Suppressor macrophage (primary cell): ENCODE results near the gene TMEM184C.

ENCODE experiments used
- DNase-seq, 4 experiments: peaks; one replicate each; pipeline ENCODE4 v3.0.0-alpha.2; 2020 to 2022

TMEM184C gene

DNA sequence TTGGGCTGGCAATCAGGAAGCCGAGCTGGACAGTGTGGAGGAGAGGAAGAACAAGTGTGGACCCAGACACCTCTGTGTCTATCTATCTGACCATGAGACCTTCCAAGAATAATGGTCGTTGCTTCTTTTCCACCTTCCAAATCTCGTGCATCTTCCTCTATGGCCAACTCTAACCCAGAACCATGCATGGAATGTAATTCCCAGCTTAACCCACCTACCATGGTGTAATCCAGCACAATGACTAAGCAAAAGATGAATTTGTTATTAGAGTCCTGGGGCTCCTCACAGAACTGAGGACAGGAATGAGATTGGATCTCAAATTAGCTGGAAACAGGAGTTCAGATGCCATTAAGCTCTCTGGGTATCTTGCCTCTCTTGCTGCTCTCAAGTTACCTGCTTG, 17.4 kb upstream of the TMEM184C start:
- DNase-seq, result no peak

DNA sequence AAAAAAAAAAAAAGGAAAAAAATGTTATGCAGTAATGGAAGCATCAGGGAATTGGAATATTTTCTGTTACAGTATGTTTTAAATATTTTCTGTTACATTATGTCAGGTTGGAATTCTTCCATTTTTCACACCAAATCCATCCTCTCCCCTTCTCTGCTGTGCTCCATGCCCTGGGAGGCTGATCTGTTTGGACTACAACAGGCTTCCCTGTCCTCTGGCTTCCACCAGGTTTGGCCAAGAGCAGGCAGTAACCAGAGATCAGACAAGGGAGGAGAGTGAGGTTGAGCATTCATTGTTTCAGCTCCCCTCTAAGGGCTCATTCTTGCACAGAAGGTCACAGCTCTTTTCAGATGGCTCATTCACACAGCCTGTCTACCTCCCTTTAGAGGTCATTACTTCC, 11.7 kb upstream of the TMEM184C start:
- no peak for DNase-seq

- no peak for DNase-seq
These were observed 9.7 kb upstream of the TMEM184C start for GRCh38 chr4:147607471-147607870.

- DNase-seq, result no peak
These were observed 6.5 kb upstream of the TMEM184C start for GRCh38 chr4:147610686-147611085.

DNA sequence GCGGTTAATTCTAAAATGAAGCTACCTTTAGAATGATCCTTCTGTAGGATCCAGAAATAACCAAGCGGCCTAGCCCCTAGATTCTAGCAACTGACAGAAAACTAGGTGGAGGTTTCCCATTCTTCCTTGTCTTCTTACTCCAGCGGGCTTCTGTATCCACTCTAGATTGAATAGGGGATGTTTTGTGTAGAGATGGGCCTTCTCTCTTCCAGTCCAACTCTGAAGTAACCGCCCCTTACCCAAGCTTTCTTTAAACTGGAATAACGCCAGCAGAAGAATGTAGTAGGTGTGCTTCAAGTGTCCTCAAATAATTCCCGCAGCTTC, 386 bp upstream of the TMEM184C start:
- DNase-seq, result no peak

DNA sequence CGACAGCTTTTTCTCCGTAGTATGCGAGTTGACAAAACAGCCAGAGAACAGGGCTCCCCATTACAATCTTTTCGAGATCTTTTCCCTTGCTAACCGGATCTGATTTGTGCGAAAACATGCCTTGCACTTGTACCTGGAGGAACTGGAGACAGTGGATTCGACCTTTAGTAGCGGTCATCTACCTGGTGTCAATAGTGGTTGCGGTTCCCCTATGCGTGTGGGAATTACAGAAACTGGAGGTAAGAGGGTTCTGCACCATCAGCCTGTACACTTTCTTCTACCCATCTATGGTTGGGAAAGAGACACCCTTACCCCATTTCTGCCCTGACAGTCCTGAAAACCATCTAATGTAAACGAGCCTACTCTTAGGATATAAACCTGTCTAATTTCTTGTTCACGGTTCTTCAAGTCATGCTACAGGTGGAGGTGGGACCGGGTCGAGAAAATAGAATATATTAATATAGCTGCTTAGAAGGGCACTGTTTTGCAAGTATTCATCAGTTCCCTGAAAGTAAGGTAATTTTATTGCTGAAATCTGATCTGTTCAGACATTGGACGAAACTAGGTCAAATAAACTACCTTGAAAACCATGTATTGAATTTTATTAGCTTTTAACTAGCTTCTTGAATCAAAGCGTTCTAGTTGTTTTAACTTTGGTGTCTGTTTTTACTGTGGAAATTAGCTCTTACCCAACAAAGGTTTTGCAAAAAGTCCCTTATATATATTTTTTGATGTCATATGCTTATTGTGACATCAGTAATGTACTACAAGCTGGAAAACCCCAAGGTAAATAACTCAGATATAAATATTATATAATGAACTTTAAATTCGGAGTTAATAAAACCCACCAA, 869 bp downstream of the TMEM184C start:
- peak in 3 of 4 experiments; percentile 3 to 7 (median 5) for DNase-seq

GRCh38 chr4:147620315-147620714, 3.1 kb downstream of the TMEM184C start:
- peak in 1 of 4 experiments; percentile 5 for DNase-seq

- no peak for DNase-seq
These were observed 8.5 kb downstream of the TMEM184C start for GRCh38 chr4:147625733-147626132.

DNA sequence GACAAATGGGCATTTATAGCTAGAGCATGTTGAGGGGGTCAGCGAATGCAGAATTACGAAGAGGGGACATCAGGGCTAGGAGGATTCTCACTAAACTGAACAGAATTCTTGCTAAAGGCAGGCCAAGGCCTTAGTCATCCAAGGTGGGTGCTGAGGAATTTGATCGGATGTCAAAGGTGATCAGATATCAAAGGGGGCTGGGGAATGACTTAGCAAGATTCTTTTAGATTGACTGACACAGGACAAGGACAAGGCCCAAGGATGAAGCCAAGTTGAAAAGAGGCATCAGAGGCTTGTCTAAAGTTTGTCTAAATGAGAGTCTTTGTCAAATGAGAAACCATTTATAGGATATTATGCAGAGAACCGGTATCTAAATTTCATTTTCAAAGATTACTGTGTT, 9.7 kb downstream of the TMEM184C start:
- DNase-seq, result no peak

GRCh38 chr4:147628415-147628814, 11.2 kb downstream of the TMEM184C start:
- DNase-seq, result no peak

GRCh38 chr4:147629783-147630730, 12.9 kb downstream of the TMEM184C start:
- no peak for DNase-seq

DNA sequence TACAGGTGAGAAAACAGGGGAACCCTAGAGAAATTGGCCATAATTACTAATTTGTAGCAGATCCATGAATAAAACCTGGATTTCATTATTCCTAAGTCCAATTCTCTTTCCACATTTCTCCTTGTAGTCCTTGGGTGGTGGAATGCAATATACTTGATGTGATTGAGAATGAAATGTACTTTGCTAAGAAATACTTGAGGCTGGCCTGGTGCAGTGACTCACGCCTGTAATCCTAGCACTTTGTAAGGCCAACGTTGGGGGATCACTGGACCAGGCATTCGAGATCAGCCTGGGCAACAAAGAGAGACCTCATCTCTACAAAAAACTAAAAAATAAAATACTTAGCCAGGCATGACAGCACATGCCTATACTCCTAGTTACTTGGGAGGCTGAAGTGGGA, 15.9 kb downstream of the TMEM184C start:
- no peak for DNase-seq

DNA sequence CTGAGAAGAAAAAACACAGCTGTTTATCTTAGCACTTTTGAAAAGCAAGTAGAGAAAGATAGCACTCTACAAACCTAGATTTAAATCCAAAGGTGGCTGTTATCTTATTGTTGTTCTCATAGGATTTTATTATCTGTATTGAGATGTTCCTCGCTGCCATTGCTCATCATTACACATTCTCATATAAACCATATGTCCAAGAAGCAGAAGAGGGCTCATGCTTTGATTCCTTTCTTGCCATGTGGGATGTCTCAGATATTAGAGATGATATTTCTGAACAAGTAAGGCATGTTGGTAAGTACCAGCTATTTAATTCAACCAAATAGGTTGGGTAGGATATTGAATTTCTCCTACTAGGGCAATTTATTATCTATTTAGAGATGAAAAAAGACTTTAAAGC, 16.4 kb downstream of the TMEM184C start:
- DNase-seq, result no peak

GRCh38 chr4:147635348-147635747, 18.2 kb downstream of the TMEM184C start:
- DNase-seq, result no peak

- no peak for DNase-seq
These were observed 21.2 kb downstream of the TMEM184C start for GRCh38 chr4:147638365-147638764.

GRCh38 chr4:147638942-147639341, 21.7 kb downstream of the TMEM184C start:
- DNase-seq, result no peak

DNA sequence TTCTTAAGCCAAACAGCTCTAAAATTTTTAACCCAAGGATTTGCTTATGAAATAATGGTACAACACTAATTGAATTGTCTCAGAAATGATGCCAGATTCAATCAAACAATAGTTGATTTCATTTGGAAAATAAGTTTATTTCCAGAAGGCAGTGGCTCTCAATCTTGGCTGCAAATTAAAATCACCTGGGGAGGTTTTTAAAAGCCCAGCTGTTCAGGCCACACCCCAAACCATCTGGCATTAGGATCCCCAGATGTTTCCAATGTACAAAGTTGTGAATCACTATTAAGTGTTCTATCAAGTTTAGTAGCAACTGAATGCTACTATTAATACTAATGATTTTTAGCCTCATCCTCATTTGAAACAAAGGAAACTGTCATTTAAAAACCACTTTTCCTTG, 22.2 kb downstream of the TMEM184C start:
- DNase-seq, result no peak

GRCh38 chr4:147640331-147640730, 23.1 kb downstream of the TMEM184C start:
- no peak for DNase-seq

DNA sequence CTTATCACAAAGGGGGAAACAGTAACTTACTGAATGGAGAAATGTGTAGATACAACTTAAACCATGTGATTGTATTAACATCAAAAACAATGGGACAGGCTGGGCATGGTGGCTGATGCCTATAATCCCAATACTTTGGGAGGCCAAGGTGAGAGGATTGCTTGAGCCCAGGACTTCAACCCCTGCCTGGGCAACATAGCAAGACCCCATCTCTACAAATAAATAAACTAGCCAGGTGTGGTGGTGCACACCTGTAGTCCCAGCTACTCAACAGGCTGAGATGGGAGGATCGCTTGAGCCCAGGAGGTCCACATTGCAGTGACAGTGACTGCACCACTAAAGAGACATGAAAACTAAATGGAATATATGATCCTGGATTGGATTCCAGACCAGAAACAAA, 26.4 kb downstream of the TMEM184C start:
- no peak for DNase-seq

DNA sequence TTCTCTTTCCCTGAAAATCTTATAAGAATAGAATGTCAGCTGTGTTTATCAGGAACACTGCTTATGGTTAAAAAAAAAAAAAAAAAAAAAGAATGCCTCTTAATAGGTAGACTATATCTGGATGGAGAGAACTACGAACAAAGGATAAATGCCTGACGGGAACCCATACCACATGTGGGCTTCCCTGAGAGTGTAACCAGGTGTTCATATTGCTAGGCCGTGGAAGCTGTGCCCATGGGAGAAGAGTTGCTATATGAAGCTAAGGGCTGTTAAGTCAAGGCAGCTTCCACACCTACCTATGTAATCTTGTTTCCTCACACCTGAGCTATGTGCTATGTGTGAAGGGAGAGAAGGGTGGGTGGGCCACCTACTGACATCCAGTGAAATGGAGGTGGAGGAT, 27.3 kb downstream of the TMEM184C start:
- DNase-seq, result no peak

GRCh38 chr4:147645099-147645498, 27.9 kb downstream of the TMEM184C start:
- no peak for DNase-seq

GRCh38 chr4:147648656-147649055, 31.5 kb downstream of the TMEM184C start:
- DNase-seq, result no peak

DNA sequence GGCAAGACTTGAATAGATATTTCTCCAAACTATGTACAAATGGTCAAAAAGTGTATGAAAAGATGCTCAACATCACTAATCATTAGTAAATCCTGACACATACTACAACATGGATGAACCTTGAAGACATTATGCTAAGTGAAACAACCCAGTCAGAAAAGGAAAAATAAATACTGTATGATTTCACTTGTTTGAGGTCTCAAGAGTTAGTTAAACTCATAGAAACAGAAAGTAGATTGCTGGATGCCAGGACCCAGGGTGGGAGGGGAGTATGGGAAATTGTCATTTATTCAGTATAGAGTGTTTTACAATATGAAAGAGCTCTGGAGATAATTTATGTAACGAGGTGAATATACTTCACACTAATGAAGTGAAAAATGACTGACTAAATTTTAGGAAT, 34.4 kb downstream of the TMEM184C start:
- no peak for DNase-seq

- DNase-seq, result no peak
These were observed 38.4 kb downstream of the TMEM184C start for GRCh38 chr4:147655639-147656038.
